SKM-1 (cell line): Measurements from ENCODE around the gene EIF1B.

Source experiments
- DNase-seq: peaks from one replicate; lab custom pipeline; 2025; ENCODE audit not compliant: unreplicated experiment; lab: John Stamatoyannopoulos, UW

EIF1B gene

GRCh38 chr3:40340541-40341170 is 31.1 kb downstream of the EIF1B start:
- DNase-seq = no peak

- no peak for DNase-seq
Measured at GRCh38 chr3:40341671-40342070, 32.2 kb downstream of the EIF1B start.

GRCh38 chr3:40350529-40350928 is 41.0 kb downstream of the EIF1B start:
- DNase-seq = no peak

- DNase-seq = no peak
Measured at GRCh38 chr3:40355410-40355809, 45.9 kb downstream of the EIF1B start.

- no peak for DNase-seq
Measured at GRCh38 chr3:40358454-40358853, 48.9 kb downstream of the EIF1B start.
